Stimulated activated CD4-positive, alpha-beta T cell treated with anti-CD3 and anti-CD28 coated beads, Interleukin-1b, Interleukin-23, amount 100 ng/mL, for 48 hours (primary cell): ENCODE results near the gene WDR12.
"Not testable (repeated sequence)": the region's sequence is repeated elsewhere in the genome, so short reads cannot be mapped to it uniquely, and the experiment has no call there.

Experiments used
- DNase-seq: peaks from one replicate; pipeline ENCODE4 v3.0.0-alpha.2; 2020

WDR12 gene

GRCh38 chr2:202911512-202912341, at the start of gene WDR12, which contains the start of gene CARF:
WDR12 (minus strand) TSS chr2:202911673; CDS start chr2:202911476, 197 bp downstream.
CARF (plus strand) TSS chr2:202912275; CDS start chr2:202941903, 29,628 bp downstream.
- peak; percentile 90 for DNase-seq

- DNase-seq: no peak
Observed at GRCh38 chr2:202960524-202960923, 49.1 kb upstream of the WDR12 start.

- no peak for DNase-seq
Observed at GRCh38 chr2:202950592-202950991, 39.1 kb upstream of the WDR12 start.

- not testable (repeated sequence) for DNase-seq
Observed at GRCh38 chr2:202949333-202949732, 37.9 kb upstream of the WDR12 start.

- no peak for DNase-seq
Observed at GRCh38 chr2:202945497-202945896, 34.0 kb upstream of the WDR12 start.

- no peak for DNase-seq
Observed at GRCh38 chr2:202944816-202945215, 33.3 kb upstream of the WDR12 start.

GRCh38 chr2:202944408-202944807, 32.9 kb upstream of the WDR12 start:
- no peak for DNase-seq

GRCh38 chr2:202941771-202942170, 30.3 kb upstream of the WDR12 start:
- no peak for DNase-seq

GRCh38 chr2:202938960-202939359, 27.5 kb upstream of the WDR12 start:
- no peak for DNase-seq

- DNase-seq: no peak
Observed at GRCh38 chr2:202934456-202934855, 23.0 kb upstream of the WDR12 start.

GRCh38 chr2:202933958-202934357, 22.5 kb upstream of the WDR12 start:
- DNase-seq: no peak

GRCh38 chr2:202933139-202933510, 21.7 kb upstream of the WDR12 start:
- no peak for DNase-seq

GRCh38 chr2:202932425-202933138, 21.1 kb upstream of the WDR12 start:
- no peak for DNase-seq

GRCh38 chr2:202918860-202919259, 7.4 kb upstream of the WDR12 start:
- DNase-seq: no peak

- DNase-seq: not testable (repeated sequence)
Observed at GRCh38 chr2:202912342-202913201, 1.1 kb upstream of the WDR12 start.

- no peak for DNase-seq
Observed at GRCh38 chr2:202911203-202911511, 316 bp downstream of the WDR12 start.

GRCh38 chr2:202910698-202911097, 775 bp downstream of the WDR12 start:
- no peak for DNase-seq

GRCh38 chr2:202910250-202910649, 1.2 kb downstream of the WDR12 start:
- not testable (repeated sequence) for DNase-seq

GRCh38 chr2:202909394-202910192, 1.9 kb downstream of the WDR12 start:
- no peak for DNase-seq

GRCh38 chr2:202908186-202908585, 3.3 kb downstream of the WDR12 start:
- no peak for DNase-seq

- not testable (repeated sequence) for DNase-seq
Observed at GRCh38 chr2:202905507-202905906, 6.0 kb downstream of the WDR12 start.

GRCh38 chr2:202885190-202885589, 26.3 kb downstream of the WDR12 start:
- DNase-seq: no peak
